H1 (cell line): ENCODE measurements around the gene EPB41L5.

Experiments used
- POLR2A ChIP-seq, 2 experiments: IDR thresholded peaks; 1 replicate in 1 of 2; 2 replicates in 1 of 2; pipeline ENCODE4 v1.6.1; 2011; ENCODE audit warnings: low read depth in 2 of 2, low read length in 2 of 2, mild to moderate bottlenecking in 2 of 2; ENCODE audit errors: control extremely low read depth in 1 of 2
- TF ChIP-seq, protein P1 (sequence below): IDR thresholded peaks from 2 replicates; pipeline ENCODE4 v1.6.1; 2012; ENCODE audit warnings: inconsistent platforms
- TF ChIP-seq, protein P2 (sequence below), 3 experiments: IDR thresholded peaks; 1 replicate in 2 of 3; 2 replicates in 1 of 3; pipeline versions ENCODE4 v1.5.1 to v1.6.1; 2011; ENCODE audit warnings: low read length in 3 of 3, mild to moderate bottlenecking in 3 of 3, inconsistent platforms in 2 of 3, low read depth in 1 of 3, moderate library complexity in 1 of 3; ENCODE audit not compliant: insufficient read depth in 1 of 3; ENCODE audit errors: control extremely low read depth in 1 of 3

DNA sequence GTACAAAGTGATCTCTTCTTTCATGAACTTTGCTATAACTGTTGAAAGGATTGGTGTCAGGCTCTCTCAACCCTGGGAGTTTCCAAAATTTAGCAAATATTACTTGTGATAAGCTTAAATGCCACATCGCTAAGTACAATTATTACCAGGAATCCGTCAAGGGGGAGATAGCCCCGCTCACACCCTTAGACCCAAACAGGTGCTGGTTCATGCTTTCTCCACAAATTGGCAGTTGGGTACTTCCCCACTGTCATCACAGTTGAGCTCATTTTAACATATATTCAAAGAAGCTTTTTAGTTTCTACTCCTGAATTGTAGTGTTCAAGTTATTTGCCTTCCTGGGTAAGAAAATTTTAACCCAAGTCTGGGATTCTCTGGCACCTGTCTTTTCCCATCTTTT, 29.8 kb upstream of the EPB41L5 start:
- TF ChIP-seq POLR2A (IDR thresholded peaks at IDR 0.05; ENCODE audit: control extremely low read depth in 1 of 2, low read depth in 2 of 2, low read length in 2 of 2): no peak
- TF ChIP-seq, protein P1, sequence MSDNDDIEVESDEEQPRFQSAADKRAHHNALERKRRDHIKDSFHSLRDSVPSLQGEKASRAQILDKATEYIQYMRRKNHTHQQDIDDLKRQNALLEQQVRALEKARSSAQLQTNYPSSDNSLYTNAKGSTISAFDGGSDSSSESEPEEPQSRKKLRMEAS: no peak
- TF ChIP-seq, protein P2, sequence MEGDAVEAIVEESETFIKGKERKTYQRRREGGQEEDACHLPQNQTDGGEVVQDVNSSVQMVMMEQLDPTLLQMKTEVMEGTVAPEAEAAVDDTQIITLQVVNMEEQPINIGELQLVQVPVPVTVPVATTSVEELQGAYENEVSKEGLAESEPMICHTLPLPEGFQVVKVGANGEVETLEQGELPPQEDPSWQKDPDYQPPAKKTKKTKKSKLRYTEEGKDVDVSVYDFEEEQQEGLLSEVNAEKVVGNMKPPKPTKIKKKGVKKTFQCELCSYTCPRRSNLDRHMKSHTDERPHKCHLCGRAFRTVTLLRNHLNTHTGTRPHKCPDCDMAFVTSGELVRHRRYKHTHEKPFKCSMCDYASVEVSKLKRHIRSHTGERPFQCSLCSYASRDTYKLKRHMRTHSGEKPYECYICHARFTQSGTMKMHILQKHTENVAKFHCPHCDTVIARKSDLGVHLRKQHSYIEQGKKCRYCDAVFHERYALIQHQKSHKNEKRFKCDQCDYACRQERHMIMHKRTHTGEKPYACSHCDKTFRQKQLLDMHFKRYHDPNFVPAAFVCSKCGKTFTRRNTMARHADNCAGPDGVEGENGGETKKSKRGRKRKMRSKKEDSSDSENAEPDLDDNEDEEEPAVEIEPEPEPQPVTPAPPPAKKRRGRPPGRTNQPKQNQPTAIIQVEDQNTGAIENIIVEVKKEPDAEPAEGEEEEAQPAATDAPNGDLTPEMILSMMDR (IDR thresholded peaks at IDR 0.05; ENCODE audit: control extremely low read depth in 1 of 3, insufficient read depth in 1 of 3, low read depth in 1 of 3, low read length in 3 of 3): no peak
